ENCODE measurements around the gene RAB3IL1.

The RAB3IL1 gene

GRCh38 chr11:61866958-61867343, 50.4 kb downstream of the RAB3IL1 start:
- H3K9ac ChIP-seq (ENCODE audit: low read length) = no peak overlapping the region
- no peaks in the 10 kb centered on the region for H3F3A ChIP-seq (ENCODE audit: insufficient read depth)
- no peaks in the 10 kb centered on the region for H4K20me1 ChIP-seq (ENCODE audit: low read depth, low read length)
- no peak overlapping the region for H2AFZ ChIP-seq (ENCODE audit: low read depth, low read length, severe bottlenecking)
- H3K27ac ChIP-seq (ENCODE audit: low read depth, low read length) = no peak overlapping the region
- H3K9me3 ChIP-seq (ENCODE audit: insufficient read depth, low read length) = no peaks in the 10 kb centered on the region
- no peak for TF ChIP-seq CTCF (IDR thresholded peaks at IDR 0.05; ENCODE audit: insufficient read depth, low read length, poor library complexity, severe bottlenecking)
- TF ChIP-seq EZH2phosphoT487 (conservative IDR thresholded peaks at IDR 0.05; ENCODE audit: low read length) = no peak
- H3K4me3 ChIP-seq (ENCODE audit: insufficient read depth, low read length, poor library complexity, severe bottlenecking) = no peak overlapping the region
- H3K4me2 ChIP-seq (ENCODE audit: low read depth, low read length, poor library complexity, severe bottlenecking) = no peak overlapping the region
- H3K79me2 ChIP-seq (ENCODE audit: insufficient read depth, low read length) = no peaks in the 10 kb centered on the region
- H3K27me3 ChIP-seq (ENCODE audit: low read length) = no peaks in the 10 kb centered on the region
- H3K9me2 ChIP-seq (replicated peaks; ENCODE audit: insufficient read depth, low read length) = no peaks in the 10 kb centered on the region
- no peaks in the 10 kb centered on the region for H3K36me3 ChIP-seq (ENCODE audit: low read length)

DNA sequence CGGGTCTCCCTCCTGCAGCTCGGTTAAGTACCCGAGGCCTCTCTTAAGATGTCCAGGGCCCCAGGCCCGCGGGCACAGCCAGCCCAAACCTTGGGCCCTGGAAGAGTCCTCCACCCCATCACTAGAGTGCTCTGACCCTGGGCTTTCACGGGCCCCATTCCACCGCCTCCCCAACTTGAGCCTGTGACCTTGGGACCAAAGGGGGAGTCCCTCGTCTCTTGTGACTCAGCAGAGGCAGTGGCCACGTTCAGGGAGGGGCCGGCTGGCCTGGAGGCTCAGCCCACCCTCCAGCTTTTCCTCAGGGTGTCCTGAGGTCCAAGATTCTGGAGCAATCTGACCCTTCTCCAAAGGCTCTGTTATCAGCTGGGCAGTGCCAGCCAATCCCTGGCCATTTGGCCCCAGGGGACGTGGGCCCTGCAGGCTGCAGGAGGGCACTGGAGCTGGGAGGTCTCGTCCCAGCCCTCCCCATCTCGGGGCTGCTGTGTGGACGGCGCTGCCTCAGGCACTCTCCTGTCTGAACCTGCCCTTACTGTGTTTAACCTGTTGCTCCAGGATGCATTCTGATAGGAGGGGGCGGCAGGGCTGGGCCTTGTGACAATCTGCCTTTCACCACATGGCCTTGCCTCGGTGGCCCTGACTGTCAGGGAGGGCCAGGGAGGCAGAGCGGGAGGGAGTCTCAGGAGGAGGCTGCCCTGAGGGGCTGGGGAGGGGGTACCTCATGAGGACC, 51.0 kb downstream of the RAB3IL1 start:
- Histone ChIP-seq H3K9me3 (ENCODE audit: insufficient read depth, low read length) (no peaks in the 10 kb centered on the region), H3F3A (ENCODE audit: insufficient read depth) (no peaks in the 10 kb centered on the region), H3K27ac (ENCODE audit: low read depth, low read length) (no peak overlapping the region), H3K27me3 (ENCODE audit: low read length) (no peaks in the 10 kb centered on the region), H3K9ac (ENCODE audit: low read length) (no peak overlapping the region), H3K4me2 (ENCODE audit: low read depth, low read length, poor library complexity, severe bottlenecking) (no peak overlapping the region), H2AFZ (ENCODE audit: low read depth, low read length, severe bottlenecking) (no peak overlapping the region), H3K9me2 (replicated peaks; ENCODE audit: insufficient read depth, low read length) (no peaks in the 10 kb centered on the region), H3K4me3 (ENCODE audit: insufficient read depth, low read length, poor library complexity, severe bottlenecking) (no peak overlapping the region), H3K36me3 (ENCODE audit: low read length) (no peaks in the 10 kb centered on the region), H3K79me2 (ENCODE audit: insufficient read depth, low read length) (no peaks in the 10 kb centered on the region), H4K20me1 (ENCODE audit: low read depth, low read length) (no peaks in the 10 kb centered on the region)
- TF ChIP-seq CTCF (IDR thresholded peaks at IDR 0.05; ENCODE audit: insufficient read depth, low read length, poor library complexity, severe bottlenecking) (no peak), EZH2phosphoT487 (conservative IDR thresholded peaks at IDR 0.05; ENCODE audit: low read length) (no peak)

- no peaks in the 10 kb centered on the region for H3K9me2 ChIP-seq (replicated peaks; ENCODE audit: insufficient read depth, low read length)
- TF ChIP-seq CTCF (IDR thresholded peaks at IDR 0.05; ENCODE audit: insufficient read depth, low read length, poor library complexity, severe bottlenecking) (no peak), EZH2phosphoT487 (conservative IDR thresholded peaks at IDR 0.05; ENCODE audit: low read length) (no peak)
- no peak overlapping the region for H3K9ac ChIP-seq (ENCODE audit: low read length)
- H3K79me2 ChIP-seq (ENCODE audit: insufficient read depth, low read length) = no peaks in the 10 kb centered on the region
- no peaks in the 10 kb centered on the region for H4K20me1 ChIP-seq (ENCODE audit: low read depth, low read length)
- H3F3A ChIP-seq (ENCODE audit: insufficient read depth) = no peaks in the 10 kb centered on the region
- H3K27me3 ChIP-seq (ENCODE audit: low read length) = no peaks in the 10 kb centered on the region
- no peak overlapping the region for H3K4me3 ChIP-seq (ENCODE audit: insufficient read depth, low read length, poor library complexity, severe bottlenecking)
- no peaks in the 10 kb centered on the region for H3K9me3 ChIP-seq (ENCODE audit: insufficient read depth, low read length)
- H2AFZ ChIP-seq (ENCODE audit: low read depth, low read length, severe bottlenecking) = no peak overlapping the region
- no peak overlapping the region for H3K27ac ChIP-seq (ENCODE audit: low read depth, low read length)
- no peaks in the 10 kb centered on the region for H3K36me3 ChIP-seq (ENCODE audit: low read length)
- H3K4me2 ChIP-seq (ENCODE audit: low read depth, low read length, poor library complexity, severe bottlenecking) = no peak overlapping the region
Observed at GRCh38 chr11:61864814-61865775, 52.3 kb downstream of the RAB3IL1 start.

Measured in SU-DHL-6 (cell line).